ENCODE data around the gene PLA2G4E. TPM values are rescaled to one million over a fixed set of nuclear protein-coding genes. Genes with fewer than 3 reads are reported as not detected.

PLA2G4E gene
- total and polyA plus RNA-seq, 2 of the 13 experiments (the other 11 are each of a cell fraction or from before 2014, with no cell fraction given), result not detected

DNA sequence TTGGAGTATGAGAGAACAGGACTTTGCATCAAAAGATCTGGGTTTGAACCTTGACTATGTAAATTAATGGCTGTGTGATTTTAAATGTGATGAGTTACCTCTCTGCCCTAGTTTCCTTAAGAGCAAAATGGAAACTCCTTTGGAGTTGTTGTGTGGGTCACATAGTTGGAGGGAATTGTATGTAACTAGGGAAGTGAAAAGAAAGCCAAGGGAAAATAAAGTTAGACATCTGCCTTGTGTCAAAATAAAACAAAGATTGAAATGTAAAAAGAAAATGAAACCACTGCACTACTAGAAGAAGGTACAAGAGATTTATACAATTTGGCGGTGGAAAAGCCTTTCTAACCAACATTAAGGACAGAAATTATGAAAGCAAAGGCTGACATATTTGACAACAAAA lies 46.8 kb downstream of the PLA2G4E start (continued):
- TF ChIP-seq PRDM4 (CRISPR knock-in tag; IDR thresholded peaks at IDR 0.05; ENCODE audit: borderline replicate concordance) (no peak), FOXJ3 (CRISPR knock-in tag; IDR thresholded peaks at IDR 0.05; ENCODE audit: borderline replicate concordance) (no peak)

DNA sequence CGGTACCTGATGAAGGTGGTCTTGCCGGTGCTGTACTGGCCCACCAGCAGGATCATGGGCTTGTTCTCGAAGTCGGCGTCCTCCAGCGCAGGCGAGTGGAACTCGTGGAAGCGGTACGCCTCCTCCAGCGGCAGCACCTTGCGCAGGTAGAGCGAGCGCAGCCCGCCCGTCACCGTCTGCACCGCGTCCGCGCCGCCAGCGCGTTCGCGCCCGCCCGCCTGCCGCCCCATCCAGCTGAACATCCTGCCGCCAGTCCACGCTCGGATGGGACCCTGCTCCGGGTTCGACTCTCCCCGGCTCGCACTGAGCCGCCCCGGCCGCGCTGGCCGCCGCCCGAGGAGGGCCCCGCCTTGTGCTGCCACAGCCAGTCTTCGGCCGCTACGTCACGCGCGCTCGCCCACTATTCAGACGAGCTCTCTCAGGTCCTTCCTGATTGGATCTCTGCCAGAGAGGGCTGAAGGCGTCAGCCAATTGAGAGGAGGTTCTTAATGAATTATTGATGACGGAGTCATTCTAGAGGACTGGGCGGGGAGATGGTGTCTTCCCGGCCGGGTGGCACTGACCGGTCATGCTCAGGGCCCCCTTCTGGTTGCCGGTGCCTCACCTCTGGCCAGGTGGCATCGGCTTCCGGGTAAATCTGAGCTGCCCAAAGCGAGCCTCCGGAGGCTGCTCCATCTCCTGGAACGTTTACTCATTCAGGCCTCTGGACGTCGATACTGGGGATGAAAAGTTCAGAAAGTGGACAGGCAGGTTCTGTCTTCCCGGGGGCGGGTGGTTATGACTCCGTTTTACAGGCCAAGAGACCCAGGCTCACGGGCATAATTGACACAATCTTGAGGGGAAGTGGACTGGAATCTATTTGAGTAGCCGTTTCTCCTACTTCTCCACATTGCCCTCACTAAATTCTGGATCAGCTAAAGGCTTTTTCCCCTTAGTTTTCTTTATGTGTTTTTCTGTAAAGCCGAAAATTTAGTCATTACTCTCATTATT lies 48.3 kb downstream of the PLA2G4E start, which contains the start of gene EHD4:
TSS of gene EHD4 (minus strand) at position 305 of the 990 bp plus-strand sequence. CDS start at position 242, 63 bp downstream.
- Histone ChIP-seq H3K27me3 (ENCODE audit: control insufficient read depth in 1 of 2, insufficient read depth in 2 of 2, low read length in 2 of 2) (no peaks in the 10 kb centered on the region), H3K4me1 (ENCODE audit: insufficient read depth, low read length) (peaks cover 40% of the 10 kb centered on the region), H3K36me3 (replicated peaks in 1 of 2; ENCODE audit: control insufficient read depth in 1 of 2, insufficient read depth in 2 of 2, low read length in 2 of 2) (no peaks in the 10 kb centered on the region), H3K4me3 (replicated peaks in 1 of 3; ENCODE audit: insufficient read depth in 1 of 3, low read depth in 2 of 3, low read length in 3 of 3) (peak within 1 kb of the TSS; percentile 74 to 92 (median 82)), H2AFZ (ENCODE audit: low read length) (peak within 1 kb of the TSS; percentile 98), H3K9ac (ENCODE audit: insufficient read depth, low read depth, low read length) (peak within 1 kb of the TSS; percentile 78), H3K79me2 (ENCODE audit: insufficient read depth, low read length) (no peaks in the 10 kb centered on the region), H3K4me2 (ENCODE audit: low read depth, low read length) (peak within 1 kb of the TSS; percentile 93), H4K20me1 (ENCODE audit: insufficient read depth, low read length) (no peaks in the 10 kb centered on the region), H3K27ac (ENCODE audit: extremely low read length, insufficient read depth, low read length) (peak within 1 kb of the TSS; percentile 58), H3K9me3 (ENCODE audit: low read length) (no peaks in the 10 kb centered on the region)
- BruUV-seq (replicated peaks), result TSS peak; percentile 83
- intact Hi-C loops (cut with micrococcal nuclease; ENCODE audit: unreplicated experiment) (loop anchor here (5.0 kb wide), 1 partner anchor 45 kb away; no protein-coding TSS in a partner anchor), in situ Hi-C loops (cut with HindIII; ENCODE audit: extremely low pct_ligation_motif_present, low pct_unique_long_range_greater_than_20kb) (no loop called here)
- POLR2A ChIA-PET, result interaction anchor here (0.7 to 2.2 kb wide), 13 partner anchors 8 to 518 kb away, joined by 3 to 27 read pairs (median 4); partner anchors contain the start of genes GANC, MAPKBP1, TMEM87A and ZNF106
- 10% methylated on average over 8 of the region's 72 CpGs for WGBS (ENCODE audit: low lambda C conversion rate)
- ATAC-seq (peak; percentile 97), DNase-seq (ENCODE audit: low spot score) (peak; percentile 100), FAIRE-seq (peak; percentile 95)
- CTCF ChIA-PET (ENCODE audit: low intra/inter-chr PET ratio, low total read pairs), result no interaction called here
- TF ChIP-seq ZNF607 (CRISPR knock-in tag; IDR thresholded peaks at IDR 0.05; ENCODE audit: borderline replicate concordance) (no peak), KAT2B (IDR thresholded peaks at IDR 0.05; ENCODE audit: borderline replicate concordance, low read depth, low read length) (no peak), NCOA2 (CRISPR knock-in tag; IDR thresholded peaks at IDR 0.05) (no peak), THYN1 (CRISPR knock-in tag; IDR thresholded peaks at IDR 0.05; ENCODE audit: borderline replicate concordance, low read depth) (no peak), FOXP1 (IDR thresholded peaks at IDR 0.05) (no peak), FOXP1 (CRISPR knock-in tag; IDR thresholded peaks at IDR 0.05) (no peak), NFE2L1 (CRISPR knock-in tag; IDR thresholded peaks at IDR 0.05; ENCODE audit: borderline replicate concordance) (no peak), ATRX (CRISPR knock-in tag; IDR thresholded peaks at IDR 0.05; ENCODE audit: borderline replicate concordance) (no peak), GABPA (IDR thresholded peaks at IDR 0.05; ENCODE audit: low read depth, low read length) (no peak; the same call in 1 of the 2 replicates), GABPA (CRISPR knock-in tag; IDR thresholded peaks at IDR 0.05; ENCODE audit: low read depth) (peak; percentile 64), SP2 (CRISPR knock-in tag; IDR thresholded peaks at IDR 0.05) (peak; percentile 88), ZNF615 (CRISPR knock-in tag; IDR thresholded peaks at IDR 0.05; ENCODE audit: borderline replicate concordance) (no peak), TBP (CRISPR knock-in tag; IDR thresholded peaks at IDR 0.05) (no peak), RCOR2 (CRISPR knock-in tag; IDR thresholded peaks at IDR 0.05) (no peak), CREB1 (IDR thresholded peaks at IDR 0.05) (peak; percentile 95), CREB1 (CRISPR knock-in tag; IDR thresholded peaks at IDR 0.05) (peak; percentile 94), ZNF225 (CRISPR knock-in tag; IDR thresholded peaks at IDR 0.05) (no peak), MIER2 (CRISPR knock-in tag; IDR thresholded peaks at IDR 0.05) (no peak)
- TF ChIP-seq, protein P1, sequence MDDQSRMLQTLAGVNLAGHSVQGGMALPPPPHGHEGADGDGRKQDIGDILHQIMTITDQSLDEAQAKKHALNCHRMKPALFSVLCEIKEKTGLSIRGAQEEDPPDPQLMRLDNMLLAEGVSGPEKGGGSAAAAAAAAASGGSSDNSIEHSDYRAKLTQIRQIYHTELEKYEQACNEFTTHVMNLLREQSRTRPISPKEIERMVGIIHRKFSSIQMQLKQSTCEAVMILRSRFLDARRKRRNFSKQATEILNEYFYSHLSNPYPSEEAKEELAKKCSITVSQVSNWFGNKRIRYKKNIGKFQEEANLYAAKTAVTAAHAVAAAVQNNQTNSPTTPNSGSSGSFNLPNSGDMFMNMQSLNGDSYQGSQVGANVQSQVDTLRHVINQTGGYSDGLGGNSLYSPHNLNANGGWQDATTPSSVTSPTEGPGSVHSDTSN (CRISPR knock-in tag; IDR thresholded peaks at IDR 0.05; ENCODE audit: borderline replicate concordance), result no peak

Measured in HepG2 (cell line).